Measurements from ENCODE around the gene DIAPH3. TPM values are rescaled to one million over a fixed set of nuclear protein-coding genes. Genes with fewer than 3 reads are reported as not detected.

DIAPH3 gene
- total RNA-seq, 4 donors from 2014 or later = 0.27 to 3.9 (median 2.1) TPM

GRCh38 chr13:60148918-60149317 lies 14.8 kb downstream of the DIAPH3 start:
- intact Hi-C loops (cut with DNase I; ENCODE audit: low total_unique reads) = no loop called here
- H3K4me3 ChIP-seq (ENCODE audit: low read depth, poor library complexity, severe bottlenecking) = no peak overlapping the region
- WGBS, 2 donors = 82 to 86% methylated on average over 4 of the region's 4 CpGs
- no peak for DNase-seq (ENCODE audit: low spot score in 2 of 2)
- TF ChIP-seq CTCF (IDR thresholded peaks at IDR 0.05) (no peak), POLR2A (IDR thresholded peaks at IDR 0.05) (no peak)

- no peak overlapping the region for H3K4me3 ChIP-seq (ENCODE audit: low read depth, poor library complexity, severe bottlenecking)
- TF ChIP-seq POLR2A (IDR thresholded peaks at IDR 0.05) = no peak
- no peak for DNase-seq (ENCODE audit: low spot score in 2 of 2)
- intact Hi-C loops (cut with DNase I; ENCODE audit: low total_unique reads) = no loop called here
Observed at GRCh38 chr13:60147361-60147760, 16.4 kb downstream of the DIAPH3 start.

GRCh38 chr13:60146471-60146870 lies 17.3 kb downstream of the DIAPH3 start:
- DNase-seq (ENCODE audit: low spot score in 2 of 2) = no peak
- TF ChIP-seq POLR2A (IDR thresholded peaks at IDR 0.05) (no peak), CTCF (IDR thresholded peaks at IDR 0.05) (no peak)
- intact Hi-C loops (cut with DNase I; ENCODE audit: low total_unique reads) = no loop called here
- whole genome bisulfite sequencing, 2 donors = 79 to 98% methylated on average over 2 of the region's 2 CpGs
- no peak overlapping the region for H3K4me3 ChIP-seq (ENCODE audit: low read depth, poor library complexity, severe bottlenecking)

- no peak overlapping the region for H3K4me3 ChIP-seq (ENCODE audit: low read depth, poor library complexity, severe bottlenecking)
- intact Hi-C loops (cut with DNase I; ENCODE audit: low total_unique reads) = no loop called here
- WGBS, 2 donors = 75 to 83% methylated on average over 3 of the region's 3 CpGs
- no peak for DNase-seq (ENCODE audit: low spot score in 2 of 2)
- no peak for TF ChIP-seq CTCF (IDR thresholded peaks at IDR 0.05)
- no peak for TF ChIP-seq POLR2A (IDR thresholded peaks at IDR 0.05)
Observed at GRCh38 chr13:60143775-60144174, 20.0 kb downstream of the DIAPH3 start.

- 93 to 94% methylated on average over 3 of the region's 3 CpGs for WGBS, 2 donors
- no peak for DNase-seq (ENCODE audit: low spot score in 2 of 2)
- H3K4me3 ChIP-seq (ENCODE audit: low read depth, poor library complexity, severe bottlenecking) = no peak overlapping the region
- intact Hi-C loops (cut with DNase I; ENCODE audit: low total_unique reads) = no loop called here
- TF ChIP-seq POLR2A (IDR thresholded peaks at IDR 0.05) = no peak
- TF ChIP-seq CTCF (IDR thresholded peaks at IDR 0.05) = no peak
Observed at GRCh38 chr13:60139272-60139671, 24.5 kb downstream of the DIAPH3 start.

GRCh38 chr13:60138674-60139073 lies 25.1 kb downstream of the DIAPH3 start:
- WGBS, 2 donors = 46 to 57% methylated on average over 1 of the region's 1 CpG
- DNase-seq (ENCODE audit: low spot score in 2 of 2) = no peak
- no peak for TF ChIP-seq POLR2A (IDR thresholded peaks at IDR 0.05)
- no peak for TF ChIP-seq CTCF (IDR thresholded peaks at IDR 0.05)
- intact Hi-C loops (cut with DNase I; ENCODE audit: low total_unique reads) = no loop called here
- no peak overlapping the region for H3K4me3 ChIP-seq (ENCODE audit: low read depth, poor library complexity, severe bottlenecking)

Data from lower leg skin (tissue), 4 donors.